DLD1 (cell line): ENCODE measurements around the gene ACADVL.

Experiments used
- in situ Hi-C: cut with HindIII; loops from 2 replicates; pipeline ENCODE4 v1.10.0; 2017; ENCODE audit warnings: low sequenced_read_pairs

The ACADVL gene

GRCh38 chr17:7191069-7191468, 28.7 kb upstream of the ACADVL start:
- in situ Hi-C loops: no loop called here

GRCh38 chr17:7191571-7192270, 28.0 kb upstream of the ACADVL start:
- in situ Hi-C loops: no loop called here

GRCh38 chr17:7192271-7192937, 27.3 kb upstream of the ACADVL start:
- in situ Hi-C loops: no loop called here

- in situ Hi-C loops: no loop called here
Observed at GRCh38 chr17:7195971-7196370, 23.8 kb upstream of the ACADVL start.

GRCh38 chr17:7196651-7197401, 22.9 kb upstream of the ACADVL start:
- in situ Hi-C loops: no loop called here

- in situ Hi-C loops: no loop called here
Observed at GRCh38 chr17:7203391-7203790, 16.3 kb upstream of the ACADVL start.

- in situ Hi-C loops: no loop called here
Observed at GRCh38 chr17:7204336-7204735, 15.4 kb upstream of the ACADVL start.

GRCh38 chr17:7204828-7205461, 14.8 kb upstream of the ACADVL start:
- in situ Hi-C loops: no loop called here

- in situ Hi-C loops: no loop called here
Observed at GRCh38 chr17:7205561-7205960, 14.2 kb upstream of the ACADVL start.

GRCh38 chr17:7207120-7208001, 12.4 kb upstream of the ACADVL start:
- in situ Hi-C loops: no loop called here

GRCh38 chr17:7208027-7208571, 11.6 kb upstream of the ACADVL start:
- in situ Hi-C loops: no loop called here

GRCh38 chr17:7208754-7209460, 10.8 kb upstream of the ACADVL start:
- in situ Hi-C loops: no loop called here

- in situ Hi-C loops: no loop called here
Observed at GRCh38 chr17:7211491-7212273, 8.1 kb upstream of the ACADVL start.

- in situ Hi-C loops: no loop called here
Observed at GRCh38 chr17:7213895-7214299, 5.8 kb upstream of the ACADVL start.

GRCh38 chr17:7214300-7215135, 5.2 kb upstream of the ACADVL start:
- in situ Hi-C loops: no loop called here

GRCh38 chr17:7215136-7215638, 4.6 kb upstream of the ACADVL start:
- in situ Hi-C loops: no loop called here

GRCh38 chr17:7215652-7216180, 4.0 kb upstream of the ACADVL start:
- in situ Hi-C loops: no loop called here
